Adrenal gland (tissue), 12 donors: ENCODE results near the gene MYO5B. TPM values are rescaled to one million over a fixed set of nuclear protein-coding genes. Genes with fewer than 3 reads are reported as not detected.

Experiments used
- DNase-seq, 7 donors: peaks; one replicate each; pipeline ENCODE4 v3.0.0-alpha.2; 2019 to 2020
- H3K27ac ChIP-seq, 5 donors: fragments of 200-600 bp; sonication (generic) in 4 of 5; 1 replicate in 3 of 5; 2 replicates in 2 of 5; pipeline versions ENCODE4 v1.5.1 to v1.8.0; 2016 to 2020; ENCODE audit warnings: mild to moderate bottlenecking in 1 of 5
- H3K27me3 ChIP-seq: fragments of 200-600 bp; 2 replicates; pipeline ENCODE4 v1.8.0; 2021
- H3K36me3 ChIP-seq, 2 donors: fragments of 200-600 bp; replicated peaks in 1 of 2; 1 replicate in 1 of 2; 2 replicates in 1 of 2; pipeline versions ENCODE4 v1.5.1 to v1.8.0; 2018 to 2022
- H3K4me1 ChIP-seq, 2 donors: fragments of 200-600 bp; replicated peaks in 1 of 2; 1 replicate in 1 of 2; 2 replicates in 1 of 2; pipeline versions ENCODE4 v1.5.1 to v1.8.0; 2018 to 2021
- H3K4me3 ChIP-seq, 4 donors: fragments of 200-600 bp; sonication (generic) in 3 of 4; one replicate each; pipeline ENCODE4 v1.5.1; 2016 to 2018
- H3K9me3 ChIP-seq, 3 donors: fragments of 200-600 bp; sonication (generic) in 1 of 3; replicated peaks in 1 of 3; 1 replicate in 2 of 3; 2 replicates in 1 of 3; pipeline versions ENCODE4 v1.5.1 to v1.8.0; 2016 to 2021
- CTCF ChIP-seq, 6 experiments: fragments of 450-650 bp in 4 of 6; fragments of 200-600 bp in 2 of 6; sonication (generic) in 1 of 6; IDR thresholded peaks; 1 replicate in 5 of 6; 2 replicates in 1 of 6; pipeline versions ENCODE4 v1.5.1 to v1.8.0; 2016 to 2021; ENCODE audit warnings: antibody characterized with exemption in 6 of 6, mild to moderate bottlenecking in 2 of 6, moderate library complexity in 1 of 6
- POLR2A ChIP-seq, 2 donors: fragments of 450-650 bp; IDR thresholded peaks; one replicate each; pipeline ENCODE4 v1.6.1; 2017; ENCODE audit warnings: antibody characterized with exemption in 2 of 2, mild to moderate bottlenecking in 2 of 2, moderate library complexity in 1 of 2
- WGBS, 4 donors: extraction: QIAGEN DNeasy Blood & Tissue Kit in 2 of 4; methylation state at CpG; one replicate each; pipeline versions ENCODE4 v1.1.5 to v1.1.7; 2013 to 2017; 5-methylcytosine and 5-hydroxymethylcytosine counted together
- intact Hi-C, 2 donors: fragments of 100-400 bp; cut with DNase I; formaldehyde crosslinking; loops; one replicate each; pipeline versions ENCODE4 v1.14.1 to v1.15.0; 2022 to 2023
- polyA plus RNA-seq, 3 donors: library from polyadenylated mRNA; stranded (reverse); fragments of 200-250 nt in 2 of 3; fragments of 350-450 nt in 1 of 3; fragmentation: Illumina TruSeq in 1 of 3; extraction: RNeasy Lipid Tissue Mini Kit (QIAGEN cat#74804) in 1 of 3; gene quantifications; one replicate each; pipeline ENCODE4 v1.2.3, GENCODE V29; 2013 to 2014
- total RNA-seq, 9 donors: library from RNA; depleted of rRNA in 4 of 9; stranded (reverse); fragments of >200 nt in 4 of 9; fragments of 120-200 nt in 1 of 9; fragmentation: NEBNext Ultra II Directional in 1 of 9; extraction: Animal tissue kit (Norgen Biotek cat#: 25700) in 1 of 9; gene quantifications; one replicate each; pipeline versions ENCODE4 v1.1.0 to v1.2.4, GENCODE V29; 2013 to 2023
- donor health status: healthy with polysubstance abuse.
- donor health status: Bipolar disorder and iron deficiency.
- donor health status: DM: yes; HTN: yes; CAD: no.
- donor health status: DM: no; HTN: no; CAD: no.
- donor health status: DM: no; HTN: no; CAD: no.
- donor health status: DM: yes; HTN: yes; CAD: no.

MYO5B gene
- total and polyA plus RNA-seq, 12 donors: 0.61 to 9.3 (median 2.9) TPM

- Histone ChIP-seq H3K27me3 (no peaks in the 10 kb centered on the region), H3K4me3 (no peak overlapping the region), H3K36me3 (no peaks in the 10 kb centered on the region), H3K9me3 (no peaks in the 10 kb centered on the region), H3K27ac (no peak overlapping the region), H3K4me1 (no peaks in the 10 kb centered on the region)
- WGBS, 4 donors: 68 to 79% (median 72%) methylated on average over 5 of the region's 5 CpGs
- intact Hi-C loops: no loop called here
- TF ChIP-seq CTCF (IDR thresholded peaks at IDR 0.05) (no peak), POLR2A (IDR thresholded peaks at IDR 0.05) (no peak)
- no peak for DNase-seq
Measured at GRCh38 chr18:50053111-50053510, 141.8 kb downstream of the MYO5B start.

- H3K4me1 ChIP-seq: no peaks in the 10 kb centered on the region
- H3K27ac ChIP-seq: no peak overlapping the region
- DNase-seq: peak in 3 of 7 donors; percentile 8 to 16 (median 15)
- no peaks in the 10 kb centered on the region for H3K36me3 ChIP-seq
- no peak overlapping the region for H3K4me3 ChIP-seq
- intact Hi-C loops: no loop called here
- H3K27me3 ChIP-seq: no peaks in the 10 kb centered on the region
- H3K9me3 ChIP-seq: no peaks in the 10 kb centered on the region
- TF ChIP-seq POLR2A (IDR thresholded peaks at IDR 0.05) (no peak), CTCF (IDR thresholded peaks at IDR 0.05) (peak in 1 of 6 experiments; percentile 29)
Measured at GRCh38 chr18:50051288-50051687, 143.7 kb downstream of the MYO5B start.

- Histone ChIP-seq H3K36me3 (no peaks in the 10 kb centered on the region), H3K9me3 (no peaks in the 10 kb centered on the region), H3K4me1 (no peaks in the 10 kb centered on the region), H3K27ac (no peak overlapping the region), H3K4me3 (no peak overlapping the region), H3K27me3 (no peaks in the 10 kb centered on the region)
- WGBS, 4 donors: 77 to 85% (median 78%) methylated on average over 4 of the region's 4 CpGs
- no peak for TF ChIP-seq POLR2A (IDR thresholded peaks at IDR 0.05)
- no peak for TF ChIP-seq CTCF (IDR thresholded peaks at IDR 0.05)
- intact Hi-C loops: no loop called here
- no peak for DNase-seq
Measured at GRCh38 chr18:50045126-50045525, 149.8 kb downstream of the MYO5B start.

GRCh38 chr18:50044402-50044801 lies 150.5 kb downstream of the MYO5B start:
- intact Hi-C loops: no loop called here
- no peaks in the 10 kb centered on the region for H3K9me3 ChIP-seq
- H3K27me3 ChIP-seq: no peaks in the 10 kb centered on the region
- no peak overlapping the region for H3K27ac ChIP-seq
- 59 to 74% (median 67%) methylated on average over 3 of the region's 3 CpGs for WGBS, 4 donors
- DNase-seq: no peak
- TF ChIP-seq CTCF (IDR thresholded peaks at IDR 0.05): no peak
- no peak for TF ChIP-seq POLR2A (IDR thresholded peaks at IDR 0.05)
- no peaks in the 10 kb centered on the region for H3K4me1 ChIP-seq
- H3K36me3 ChIP-seq: no peaks in the 10 kb centered on the region
- no peak overlapping the region for H3K4me3 ChIP-seq
